GM23338 (cell line): ENCODE data around the gene FKBP5. TPM values are rescaled to one million over a fixed set of nuclear protein-coding genes. Genes with fewer than 3 reads are reported as not detected.

Source experiments
- ATAC-seq: fragments of 200-7000 bp; cut with Tn5 transposase; 3 replicates; pipeline ENCODE4 v1.9.1; 2020
- DNase-seq: peaks from one replicate; pipeline ENCODE4 v3.0.0-alpha.2; 2015; ENCODE audit warnings: low spot score
- H2AFZ ChIP-seq: fragments of 200-600 bp; sonication (generic); 2 replicates; pipeline ENCODE4 v1.8.0; 2016; ENCODE audit warnings: antibody characterized with exemption, mild to moderate bottlenecking, moderate library complexity
- H3F3A ChIP-seq: fragments of 200-600 bp; sonication (generic); replicated peaks from 2 replicates; pipeline ENCODE4 v1.8.0; 2017; ENCODE audit warnings: antibody characterized with exemption, mixed run types, low read depth
- H3K27ac ChIP-seq: fragments of 200-600 bp; sonication (generic); 2 replicates; pipeline ENCODE4 v1.6.1; 2016; ENCODE audit warnings: low read depth
- H3K27me3 ChIP-seq: fragments of 200-600 bp; sonication (generic); 2 replicates; pipeline ENCODE4 v1.8.0; 2016; ENCODE audit warnings: mild to moderate bottlenecking, mixed run types, moderate library complexity; ENCODE audit not compliant: insufficient read depth
- H3K36me3 ChIP-seq: fragments of 200-600 bp; sonication (generic); 2 replicates; pipeline ENCODE4 v1.8.0; 2016; ENCODE audit warnings: mild to moderate bottlenecking; ENCODE audit not compliant: insufficient read depth
- H3K4me1 ChIP-seq: fragments of 200-600 bp; sonication (generic); 2 replicates; pipeline ENCODE4 v1.8.0; 2016; ENCODE audit warnings: mild to moderate bottlenecking, moderate library complexity; ENCODE audit not compliant: insufficient read depth
- H3K4me2 ChIP-seq: fragments of 200-600 bp; sonication (generic); 2 replicates; pipeline ENCODE4 v1.7.1; 2017; ENCODE audit warnings: mixed run types
- H3K4me3 ChIP-seq: fragments of 200-600 bp; sonication (generic); 2 replicates; pipeline ENCODE4 v1.6.1; 2016; ENCODE audit warnings: mixed run types
- H3K79me2 ChIP-seq: fragments of 200-600 bp; sonication (generic); replicated peaks from 2 replicates; pipeline ENCODE4 v1.8.0; 2017; ENCODE audit warnings: mild to moderate bottlenecking; ENCODE audit not compliant: insufficient read depth
- H3K9me2 ChIP-seq: fragments of 200-600 bp; sonication (generic); 2 replicates; pipeline ENCODE4 v1.8.0; 2017; ENCODE audit not compliant: insufficient read depth
- H4K20me1 ChIP-seq: fragments of 200-600 bp; sonication (generic); replicated peaks from 2 replicates; pipeline ENCODE4 v1.8.0; 2017; ENCODE audit warnings: mild to moderate bottlenecking; ENCODE audit not compliant: insufficient read depth
- H3K27ac Mint-ChIP-seq: 2 replicates; pipeline ENCODE4 v1.8.0; 2020; ENCODE audit warnings: inconsistent platforms, mild to moderate bottlenecking, moderate library complexity, mixed read lengths
- H3K27me3 Mint-ChIP-seq: 3 replicates; pipeline ENCODE4 v1.8.0; 2022; ENCODE audit warnings: low read depth, mild to moderate bottlenecking, moderate library complexity, mixed read lengths, inconsistent platforms; ENCODE audit not compliant: insufficient read depth, poor library complexity
- H3K36me3 Mint-ChIP-seq: 3 replicates; pipeline ENCODE4 v1.8.0; 2021; ENCODE audit warnings: low read depth, mild to moderate bottlenecking, inconsistent platforms, moderate library complexity, mixed read lengths
- H3K4me1 Mint-ChIP-seq: 3 replicates; pipeline ENCODE4 v1.8.0; 2020; ENCODE audit warnings: mild to moderate bottlenecking, inconsistent platforms, mixed read lengths
- H3K4me3 Mint-ChIP-seq: 3 replicates; pipeline ENCODE4 v1.8.0; 2021; ENCODE audit warnings: moderate library complexity, mild to moderate bottlenecking, inconsistent platforms, mixed read lengths
- H3K9me3 Mint-ChIP-seq: 3 replicates; pipeline ENCODE4 v1.8.0; 2020; ENCODE audit warnings: moderate library complexity, mild to moderate bottlenecking, inconsistent platforms, mixed read lengths
- CREB1 ChIP-seq: fragments of 250-450 bp; sonication (Bioruptor Pico); IDR thresholded peaks from 2 replicates; pipeline ENCODE4 v1.5.0; 2020; ENCODE audit warnings: low read depth, mild to moderate bottlenecking, moderate library complexity
- CTCF ChIP-seq, 2 experiments: fragments of 200-600 bp in 1 of 2; sonication (generic) in 1 of 2; conservative IDR thresholded peaks; 2 replicates each; pipeline versions ENCODE4 v1.5.1 to v1.6.1; 2016 to 2017; ENCODE audit warnings: antibody characterized with exemption in 2 of 2, low read depth in 2 of 2, mild to moderate bottlenecking in 2 of 2, moderate library complexity in 1 of 2
- ETS1 ChIP-seq: IDR thresholded peaks from 2 replicates; pipeline ENCODE4 v1.6.1; 2016; ENCODE audit warnings: antibody characterized with exemption
- EZH2 ChIP-seq: fragments of 200-600 bp; sonication (generic); IDR thresholded peaks from one replicate; pipeline ENCODE4 v1.8.0; 2017; ENCODE audit warnings: antibody characterized with exemption, mild to moderate bottlenecking, low read depth; ENCODE audit not compliant: unreplicated experiment
- EZH2phosphoT487 ChIP-seq: fragments of 200-600 bp; sonication (generic); IDR thresholded peaks from one replicate; pipeline ENCODE4 v1.8.1; 2018; ENCODE audit warnings: antibody characterized with exemption; ENCODE audit not compliant: unreplicated experiment
- JUNB ChIP-seq: IDR thresholded peaks from one replicate; pipeline ENCODE4 v1.6.1; 2016; ENCODE audit warnings: antibody characterized with exemption; ENCODE audit not compliant: unreplicated experiment
- NANOG ChIP-seq: IDR thresholded peaks from 2 replicates; pipeline ENCODE4 v1.6.1; 2016; ENCODE audit warnings: antibody characterized with exemption, borderline replicate concordance
- POLR2AphosphoS5 ChIP-seq: IDR thresholded peaks from 2 replicates; pipeline ENCODE4 v1.6.1; 2016; ENCODE audit warnings: antibody characterized with exemption, low read depth
- REST ChIP-seq: IDR thresholded peaks from one replicate; pipeline ENCODE4 v1.6.1; 2018; ENCODE audit warnings: antibody characterized with exemption; ENCODE audit not compliant: unreplicated experiment
- STAT1 ChIP-seq: IDR thresholded peaks from one replicate; pipeline ENCODE4 v1.6.1; 2016; ENCODE audit warnings: antibody characterized with exemption; ENCODE audit not compliant: unreplicated experiment
- ZNF114 ChIP-seq: fragments of 250-450 bp; sonication (Bioruptor Pico); IDR thresholded peaks from 2 replicates; pipeline ENCODE4 v1.5.0; 2020; ENCODE audit warnings: mild to moderate bottlenecking, moderate library complexity
- ZNF331 ChIP-seq: fragments of 250-450 bp; sonication (Bioruptor Pico); IDR thresholded peaks from 2 replicates; pipeline ENCODE4 v1.5.0; 2020; ENCODE audit warnings: low read depth, mild to moderate bottlenecking, moderate library complexity
- ZNF462 ChIP-seq: fragments of 250-450 bp; sonication (Bioruptor Pico); IDR thresholded peaks from 2 replicates; pipeline ENCODE4 v1.5.0; 2020; ENCODE audit warnings: mild to moderate bottlenecking, moderate library complexity
- polyA plus RNA-seq: library from polyadenylated mRNA; unstranded; fragments of >200 nt; fragmentation: Nextera tagmentation; extraction: Ambion mirVana; gene quantifications from 2 replicates; pipeline ENCODE4 v1.2.1, GENCODE V29; 2016
- total RNA-seq: library from RNA; depleted of rRNA; stranded (reverse); fragments of >200 nt; shearing (Covaris generic); gene quantifications from 2 replicates; pipeline ENCODE4 v1.2.3, GENCODE V29; 2014

The FKBP5 gene
- total and polyA plus RNA-seq, 2 experiments from 2014 or later = 19.8 to 28.6 TPM

- H4K20me1 ChIP-seq = no peaks in the 10 kb centered on the region; the same call in 1 of the 2 replicates
- Mint-ChIP-seq H3K4me1 (peaks cover 4% of the 10 kb centered on the region; the same call in 1 of the 3 replicates), H3K27me3 (peaks cover 6% of the 10 kb centered on the region), H3K36me3 (peaks cover 12% of the 10 kb centered on the region; the same call in 2 of the 3 replicates), H3K4me3 (no peak overlapping the region), H3K9me3 (no peaks in the 10 kb centered on the region), H3K27ac (no peak overlapping the region)
- H3K9me2 ChIP-seq = no peaks in the 10 kb centered on the region
- no peak overlapping the region for H3K4me2 ChIP-seq
- no peaks in the 10 kb centered on the region for H3K4me1 ChIP-seq
- no peaks in the 10 kb centered on the region for H3K27me3 ChIP-seq
- ATAC-seq (no peak), DNase-seq (no peak)
- TF ChIP-seq EZH2phosphoT487 = no peak
- TF ChIP-seq ZNF331 (CRISPR knock-in tag) = no peak
- TF ChIP-seq NANOG = no peak
- TF ChIP-seq REST = no peak
- no peak for TF ChIP-seq POLR2AphosphoS5
- no peak for TF ChIP-seq CTCF (conservative IDR thresholded peaks at IDR 0.05; ENCODE audit: low read depth in 2 of 2)
- no peak for TF ChIP-seq JUNB
- TF ChIP-seq ZNF114 (CRISPR knock-in tag) = no peak
- TF ChIP-seq STAT1 = no peak
- TF ChIP-seq CREB1 = no peak
- no peak for TF ChIP-seq ETS1
- no peak for TF ChIP-seq ZNF462 (CRISPR knock-in tag)
- no peak for TF ChIP-seq EZH2
- H3K79me2 ChIP-seq = no peaks in the 10 kb centered on the region
- no peaks in the 10 kb centered on the region for H3F3A ChIP-seq
- no peaks in the 10 kb centered on the region; the same call in 1 of the 2 replicates for H3K36me3 ChIP-seq
- H3K4me3 ChIP-seq = no peak overlapping the region
- H2AFZ ChIP-seq = no peak overlapping the region
- H3K27ac ChIP-seq = no peak overlapping the region; the same call in 1 of the 2 replicates
Observed at GRCh38 chr6:35587167-35587566, 101.5 kb downstream of the FKBP5 start.
